Osteocyte (in vitro differentiated cells): ENCODE results near the gene TRIM28. TPM values are rescaled to one million over a fixed set of nuclear protein-coding genes. Genes with fewer than 3 reads are reported as not detected.

Experiments used
- DNase-seq: peaks from one replicate; pipeline ENCODE4 v3.0.0; 2021; ENCODE audit warnings: mixed read lengths; ENCODE audit not compliant: unreplicated experiment; ENCODE audit errors: extremely low spot score
- H3K27ac Mint-ChIP-seq: one replicate; pipeline ENCODE4 v1.8.0; 2021; ENCODE audit warnings: mild to moderate bottlenecking, mixed read lengths; ENCODE audit not compliant: unreplicated experiment
- H3K27me3 Mint-ChIP-seq: one replicate; pipeline ENCODE4 v1.8.0; 2021; ENCODE audit warnings: mixed read lengths; ENCODE audit not compliant: unreplicated experiment
- H3K36me3 Mint-ChIP-seq: one replicate; pipeline ENCODE4 v1.8.0; 2021; ENCODE audit warnings: mixed read lengths; ENCODE audit not compliant: unreplicated experiment
- H3K4me1 Mint-ChIP-seq: one replicate; pipeline ENCODE4 v1.8.0; 2021; ENCODE audit warnings: mixed read lengths; ENCODE audit not compliant: unreplicated experiment
- H3K4me3 Mint-ChIP-seq: one replicate; pipeline ENCODE4 v1.8.0; 2021; ENCODE audit warnings: mild to moderate bottlenecking, moderate library complexity, mixed read lengths; ENCODE audit not compliant: unreplicated experiment
- H3K9me3 Mint-ChIP-seq: one replicate; pipeline ENCODE4 v1.8.0; 2021; ENCODE audit warnings: mixed read lengths; ENCODE audit not compliant: unreplicated experiment
- CTCF ChIP-seq: fragments of 200-600 bp; sonication (generic); IDR thresholded peaks from 2 replicates; pipeline ENCODE4 v1.5.0; 2021; ENCODE audit warnings: antibody characterized with exemption, mild to moderate bottlenecking, moderate library complexity
- total RNA-seq: library from RNA; stranded (reverse); gene quantifications from 2 replicates; pipeline ENCODE4 v1.2.1, GENCODE V29; 2021

TRIM28 gene
- total RNA-seq, 1 donor from 2014 or later: 354 TPM

GRCh38 chr19:58555369-58555885 lies 11.6 kb downstream of the TRIM28 start:
- no peak for TF ChIP-seq CTCF
- peak overlapping the region; percentile 92 for H3K4me3 Mint-ChIP-seq
- H3K27me3 Mint-ChIP-seq: no peaks in the 10 kb centered on the region
- no peaks in the 10 kb centered on the region for H3K9me3 Mint-ChIP-seq
- peaks cover 46% of the 10 kb centered on the region for H3K4me1 Mint-ChIP-seq
- H3K36me3 Mint-ChIP-seq: peaks cover 29% of the 10 kb centered on the region
- DNase-seq: no peak
- H3K27ac Mint-ChIP-seq: peak overlapping the region; percentile 98

GRCh38 chr19:58555920-58556621 lies 12.2 kb downstream of the TRIM28 start:
- peaks cover 26% of the 10 kb centered on the region for H3K36me3 Mint-ChIP-seq
- DNase-seq: no peak
- peak overlapping the region; percentile 98 for H3K27ac Mint-ChIP-seq
- no peak for TF ChIP-seq CTCF
- peaks cover 47% of the 10 kb centered on the region for H3K4me1 Mint-ChIP-seq
- H3K4me3 Mint-ChIP-seq: peak overlapping the region; percentile 97
- no peaks in the 10 kb centered on the region for H3K9me3 Mint-ChIP-seq
- H3K27me3 Mint-ChIP-seq: no peaks in the 10 kb centered on the region

- TF ChIP-seq CTCF: no peak
- peak overlapping the region; percentile 97 for H3K4me3 Mint-ChIP-seq
- no peaks in the 10 kb centered on the region for H3K9me3 Mint-ChIP-seq
- peak overlapping the region; percentile 98 for H3K27ac Mint-ChIP-seq
- H3K36me3 Mint-ChIP-seq: peaks cover 25% of the 10 kb centered on the region
- H3K27me3 Mint-ChIP-seq: no peaks in the 10 kb centered on the region
- no peak for DNase-seq
- H3K4me1 Mint-ChIP-seq: peaks cover 47% of the 10 kb centered on the region
Observed at GRCh38 chr19:58556622-58557220, 12.9 kb downstream of the TRIM28 start.

GRCh38 chr19:58557221-58558065 lies 13.6 kb downstream of the TRIM28 start:
- peak overlapping the region; percentile 97 for H3K4me3 Mint-ChIP-seq
- H3K36me3 Mint-ChIP-seq: peaks cover 20% of the 10 kb centered on the region
- H3K27me3 Mint-ChIP-seq: no peaks in the 10 kb centered on the region
- H3K4me1 Mint-ChIP-seq: peaks cover 47% of the 10 kb centered on the region
- DNase-seq: no peak
- no peak for TF ChIP-seq CTCF
- H3K9me3 Mint-ChIP-seq: no peaks in the 10 kb centered on the region
- H3K27ac Mint-ChIP-seq: peak overlapping the region; percentile 98
